Activated CD8-positive, alpha-beta T cell treated with anti-CD3 and anti-CD28 coated beads for 36 hours (primary cell): Measurements from ENCODE around the gene GRIP1. TPM values are rescaled to one million over a fixed set of nuclear protein-coding genes. Genes with fewer than 3 reads are reported as not detected.

Experiments
- ATAC-seq: fragments of 200-7000 bp; cut with Tn5 transposase; one replicate; pipeline ENCODE4 v1.10.0; 2021; ENCODE audit warnings: mild to moderate bottlenecking, moderate library complexity
- CTCF ChIA-PET: fragments of 350-600 bp; sonication (Branson Sonifier 250); formaldehyde crosslinking; loops from one replicate; lab custom pipeline; 2021; ENCODE audit warnings: antibody characterized with exemption; lab: Charles Lee
- POLR2A ChIA-PET: fragments of 350-600 bp; sonication (Branson Sonifier 250); formaldehyde crosslinking; loops from one replicate; lab custom pipeline; 2021; ENCODE audit warnings: antibody characterized with exemption; lab: Charles Lee
- DNase-seq: peaks from one replicate; pipeline ENCODE4 v3.0.0-alpha.2; 2020
- H3K27ac Mint-ChIP-seq: one replicate; pipeline ENCODE4 v1.8.0; 2021; ENCODE audit warnings: mild to moderate bottlenecking, mixed read lengths
- H3K27me3 Mint-ChIP-seq: one replicate; pipeline ENCODE4 v1.8.0; 2021; ENCODE audit warnings: mixed read lengths
- H3K36me3 Mint-ChIP-seq: one replicate; pipeline ENCODE4 v1.8.0; 2021; ENCODE audit warnings: low read depth, mixed read lengths
- H3K4me1 Mint-ChIP-seq: one replicate; pipeline ENCODE4 v1.8.0; 2021; ENCODE audit warnings: low read depth, mixed read lengths
- H3K4me3 Mint-ChIP-seq: one replicate; pipeline ENCODE4 v1.8.0; 2021; ENCODE audit warnings: mild to moderate bottlenecking, moderate library complexity, mixed read lengths
- H3K9me3 Mint-ChIP-seq: one replicate; pipeline ENCODE4 v1.8.0; 2021; ENCODE audit warnings: mixed read lengths
- intact Hi-C: fragments of 100-400 bp; cut with micrococcal nuclease; formaldehyde crosslinking; loops from one replicate; pipeline ENCODE4 v1.10.0; 2022
- total RNA-seq, 2 experiments: library from RNA; stranded (reverse); gene quantifications; one replicate each; pipeline ENCODE4 v1.2.3, GENCODE V29; 2021
- TF ChIP-seq, protein P1 (sequence below): fragments of 200-600 bp; IDR thresholded peaks from one replicate; pipeline ENCODE4 v1.8.0; 2022; ENCODE audit warnings: antibody characterized with exemption, mild to moderate bottlenecking

Gene GRIP1
- total RNA-seq, 2 experiments from 2014 or later = 0.51 to 0.61 TPM

DNA sequence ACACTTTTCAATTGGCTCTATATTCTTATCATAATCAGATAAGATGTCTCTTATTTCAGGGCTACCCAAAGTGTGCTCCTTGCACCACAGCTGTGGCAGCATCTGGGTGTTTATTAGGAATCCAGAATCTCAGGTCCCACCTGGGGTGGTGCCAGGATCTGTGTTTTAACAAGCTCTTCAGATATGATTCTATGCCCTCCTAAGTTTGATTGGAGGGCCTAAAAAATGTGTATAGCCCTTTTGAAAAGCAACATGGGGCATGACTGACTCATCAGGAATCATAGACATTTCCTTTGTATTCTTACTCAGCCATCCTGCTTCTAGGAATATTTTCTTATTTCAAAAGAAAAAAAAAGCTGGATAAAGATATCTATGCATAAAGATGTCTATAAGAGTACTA is 273.5 kb downstream of the GRIP1 start:
- intact Hi-C loops = no loop called here
- peaks cover 2% of the 10 kb centered on the region for H3K27me3 Mint-ChIP-seq
- H3K9me3 Mint-ChIP-seq = no peaks in the 10 kb centered on the region
- H3K36me3 Mint-ChIP-seq = no peaks in the 10 kb centered on the region
- ATAC-seq = no peak
- H3K27ac Mint-ChIP-seq = no peak overlapping the region
- no peaks in the 10 kb centered on the region for H3K4me1 Mint-ChIP-seq
- TF ChIP-seq, protein P1, sequence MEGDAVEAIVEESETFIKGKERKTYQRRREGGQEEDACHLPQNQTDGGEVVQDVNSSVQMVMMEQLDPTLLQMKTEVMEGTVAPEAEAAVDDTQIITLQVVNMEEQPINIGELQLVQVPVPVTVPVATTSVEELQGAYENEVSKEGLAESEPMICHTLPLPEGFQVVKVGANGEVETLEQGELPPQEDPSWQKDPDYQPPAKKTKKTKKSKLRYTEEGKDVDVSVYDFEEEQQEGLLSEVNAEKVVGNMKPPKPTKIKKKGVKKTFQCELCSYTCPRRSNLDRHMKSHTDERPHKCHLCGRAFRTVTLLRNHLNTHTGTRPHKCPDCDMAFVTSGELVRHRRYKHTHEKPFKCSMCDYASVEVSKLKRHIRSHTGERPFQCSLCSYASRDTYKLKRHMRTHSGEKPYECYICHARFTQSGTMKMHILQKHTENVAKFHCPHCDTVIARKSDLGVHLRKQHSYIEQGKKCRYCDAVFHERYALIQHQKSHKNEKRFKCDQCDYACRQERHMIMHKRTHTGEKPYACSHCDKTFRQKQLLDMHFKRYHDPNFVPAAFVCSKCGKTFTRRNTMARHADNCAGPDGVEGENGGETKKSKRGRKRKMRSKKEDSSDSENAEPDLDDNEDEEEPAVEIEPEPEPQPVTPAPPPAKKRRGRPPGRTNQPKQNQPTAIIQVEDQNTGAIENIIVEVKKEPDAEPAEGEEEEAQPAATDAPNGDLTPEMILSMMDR = no peak
- no peak for DNase-seq
- POLR2A ChIA-PET = no interaction called here
- CTCF ChIA-PET = interaction anchor here (7.8 kb wide), 1 partner anchor 133 kb away, joined by 77 read pairs; no protein-coding TSS in a partner anchor
- no peak overlapping the region for H3K4me3 Mint-ChIP-seq

DNA sequence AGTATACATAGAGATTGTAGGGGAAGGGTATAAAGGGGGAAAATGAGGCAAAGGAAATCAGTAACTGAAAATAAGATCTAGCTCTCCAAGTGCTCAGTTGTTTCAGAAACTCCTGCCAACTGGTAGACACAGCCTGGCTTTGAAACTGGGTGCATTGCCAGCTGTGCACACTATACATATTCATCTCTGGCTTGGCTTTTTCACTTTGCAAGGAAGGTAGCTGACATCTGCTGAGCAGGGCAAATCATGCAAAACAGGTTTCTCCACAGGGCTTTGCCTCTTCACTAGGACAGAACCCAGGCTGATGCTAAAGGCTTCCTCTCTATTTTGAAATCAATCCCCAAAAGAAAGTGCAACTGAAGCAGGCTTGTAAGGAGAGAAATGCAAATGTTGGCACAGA is 275.1 kb downstream of the GRIP1 start:
- Mint-ChIP-seq H3K27me3 (peaks cover 2% of the 10 kb centered on the region), H3K4me1 (no peaks in the 10 kb centered on the region), H3K27ac (no peak overlapping the region), H3K4me3 (no peak overlapping the region), H3K36me3 (no peaks in the 10 kb centered on the region), H3K9me3 (no peaks in the 10 kb centered on the region)
- no peak for ATAC-seq
- POLR2A ChIA-PET = no interaction called here
- CTCF ChIA-PET = interaction anchor here (0.6 kb wide), 1 partner anchor 181 kb away, joined by 3 read pairs; no protein-coding TSS in a partner anchor
- DNase-seq = no peak
- TF ChIP-seq, protein P1 = no peak
- intact Hi-C loops = no loop called here

DNA sequence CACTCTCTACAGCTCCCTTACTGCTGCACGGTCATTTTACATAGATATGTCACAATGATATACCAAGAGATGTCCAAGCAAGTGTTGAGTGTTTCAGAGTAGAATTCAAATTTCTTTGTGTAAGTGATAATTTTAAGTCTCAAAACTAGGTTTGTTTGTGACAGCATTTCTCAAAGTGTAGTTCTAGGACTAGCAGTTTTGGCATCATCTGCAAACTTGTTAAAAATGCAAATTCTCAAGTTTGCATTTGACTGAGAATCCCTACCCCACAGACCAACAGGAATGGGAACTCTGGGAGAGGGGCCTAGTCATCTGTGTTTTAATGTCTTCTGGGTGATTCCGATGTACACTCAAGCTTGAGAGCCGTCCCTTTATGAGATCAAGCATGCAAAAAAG is 279.0 kb downstream of the GRIP1 start:
- peaks cover 18% of the 10 kb centered on the region for H3K27me3 Mint-ChIP-seq
- no peaks in the 10 kb centered on the region for H3K4me1 Mint-ChIP-seq
- no peaks in the 10 kb centered on the region for H3K36me3 Mint-ChIP-seq
- intact Hi-C loops = no loop called here
- H3K27ac Mint-ChIP-seq = no peak overlapping the region
- POLR2A ChIA-PET = interaction anchor here (0.6 to 0.7 kb wide), 2 partner anchors 31 to 281 kb away, joined by 3 read pairs; no protein-coding TSS in a partner anchor
- DNase-seq (no peak), ATAC-seq (no peak)
- CTCF ChIA-PET = no interaction called here
- H3K9me3 Mint-ChIP-seq = no peaks in the 10 kb centered on the region
- TF ChIP-seq, protein P1 = no peak
- no peak overlapping the region for H3K4me3 Mint-ChIP-seq

DNA sequence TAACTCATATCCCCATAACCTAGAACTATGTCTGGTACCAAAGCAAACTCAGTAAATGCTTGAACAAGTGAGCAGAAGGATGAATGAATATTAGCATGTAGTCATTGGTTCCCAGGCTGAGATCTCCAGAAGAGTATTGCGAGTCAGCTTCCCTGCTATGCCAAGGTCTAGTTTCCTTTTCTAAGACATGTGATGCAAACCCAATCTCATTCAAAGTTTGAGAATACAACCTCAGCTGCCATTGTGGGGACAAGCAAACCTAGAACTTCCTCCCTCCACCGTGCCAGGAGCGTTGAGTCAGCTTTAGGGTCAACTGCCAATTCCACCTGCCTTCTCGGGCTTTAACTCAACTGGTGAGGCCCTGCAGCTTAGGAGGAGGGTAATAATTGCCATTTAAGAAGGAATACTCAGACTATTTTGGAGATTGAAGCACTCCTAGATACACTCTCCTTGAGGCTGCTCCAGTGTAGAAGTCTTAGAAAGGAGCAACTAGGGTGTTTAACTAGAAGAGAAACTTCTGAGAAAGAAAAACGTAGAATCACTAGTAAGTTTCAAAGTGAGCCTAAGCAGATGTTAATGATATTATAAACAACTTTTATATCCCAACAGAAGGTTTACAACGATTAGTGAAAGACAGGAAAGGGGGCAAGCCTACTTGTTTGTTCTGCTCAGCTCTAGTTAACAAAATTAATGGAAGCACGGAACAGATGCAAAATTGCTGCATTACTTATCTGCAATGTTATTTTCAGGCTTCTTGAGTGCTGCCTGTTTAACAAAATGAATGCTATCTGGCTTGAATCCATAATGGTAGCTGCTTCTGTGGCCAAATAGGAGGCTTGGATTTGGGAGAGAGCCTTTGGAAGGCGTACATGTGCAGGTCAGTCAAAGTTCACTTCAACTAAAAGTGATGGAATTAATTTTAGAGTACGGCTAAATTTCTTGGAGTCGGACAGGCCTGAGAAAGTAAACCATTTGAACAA is 279.7 kb downstream of the GRIP1 start:
- ChIA-PET CTCF (no interaction called here), POLR2A (interaction anchor here (0.6 kb wide), 1 partner anchor 30 kb away, joined by 3 read pairs; no protein-coding TSS in a partner anchor)
- no peak for ATAC-seq
- H3K27ac Mint-ChIP-seq = no peak overlapping the region
- peaks cover 23% of the 10 kb centered on the region for H3K27me3 Mint-ChIP-seq
- no peaks in the 10 kb centered on the region for H3K9me3 Mint-ChIP-seq
- peaks cover 5% of the 10 kb centered on the region for H3K4me1 Mint-ChIP-seq
- DNase-seq = no peak
- TF ChIP-seq, protein P1 = no peak
- intact Hi-C loops = no loop called here
- no peak overlapping the region for H3K4me3 Mint-ChIP-seq
- H3K36me3 Mint-ChIP-seq = no peaks in the 10 kb centered on the region
